NB4 (cell line): ENCODE measurements around the gene RPP30.
A peak's percentile ranks its signal among the peaks of the same experiment; 100 is the strongest.

Source experiments
- DNase-seq: peaks from one replicate; pipeline ENCODE4 v3.0.0; 2010; ENCODE audit warnings: low read depth
- H3K4me3 ChIP-seq: one replicate; pipeline ENCODE4 v1.5.1; 2011; ENCODE audit warnings: mild to moderate bottlenecking, low read depth, low read length, moderate library complexity
- CTCF ChIP-seq: IDR thresholded peaks from one replicate; pipeline ENCODE4 v1.5.1; 2012; ENCODE audit warnings: low read depth, low read length
- MAX ChIP-seq: IDR thresholded peaks from 2 replicates; pipeline ENCODE4 v1.6.1; 2011; ENCODE audit warnings: low read depth, low read length
- MYC ChIP-seq: IDR thresholded peaks from 2 replicates; pipeline ENCODE4 v1.6.1; 2011; ENCODE audit warnings: low read depth, low read length
- POLR2A ChIP-seq: IDR thresholded peaks from 2 replicates; pipeline ENCODE4 v1.6.1; 2011; ENCODE audit warnings: mild to moderate bottlenecking; ENCODE audit not compliant: insufficient read length; ENCODE audit errors: extremely low read depth

The RPP30 gene

DNA sequence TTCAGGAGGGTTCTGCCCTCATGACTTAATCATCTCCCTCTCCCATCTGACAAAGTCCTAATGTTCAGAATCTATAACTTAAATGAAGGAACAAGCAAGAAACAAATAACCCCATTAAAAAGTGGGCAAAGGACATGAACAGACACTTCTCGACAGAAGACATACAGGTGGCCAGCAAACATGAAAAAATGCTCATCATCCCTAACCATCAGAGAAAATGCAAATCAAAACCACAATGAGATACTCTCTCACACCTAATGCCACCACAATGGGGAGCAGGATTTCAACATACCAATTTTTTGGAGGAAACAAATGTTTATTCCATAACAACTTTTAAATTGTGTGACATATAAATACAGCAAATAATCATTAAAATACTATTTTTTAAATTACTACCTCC, 11.0 kb upstream of the RPP30 start:
- no peak for DNase-seq
- no peak overlapping the region for H3K4me3 ChIP-seq
- TF ChIP-seq POLR2A, result no peak
- no peak for TF ChIP-seq MYC
- no peak for TF ChIP-seq MAX
- no peak for TF ChIP-seq CTCF

DNA sequence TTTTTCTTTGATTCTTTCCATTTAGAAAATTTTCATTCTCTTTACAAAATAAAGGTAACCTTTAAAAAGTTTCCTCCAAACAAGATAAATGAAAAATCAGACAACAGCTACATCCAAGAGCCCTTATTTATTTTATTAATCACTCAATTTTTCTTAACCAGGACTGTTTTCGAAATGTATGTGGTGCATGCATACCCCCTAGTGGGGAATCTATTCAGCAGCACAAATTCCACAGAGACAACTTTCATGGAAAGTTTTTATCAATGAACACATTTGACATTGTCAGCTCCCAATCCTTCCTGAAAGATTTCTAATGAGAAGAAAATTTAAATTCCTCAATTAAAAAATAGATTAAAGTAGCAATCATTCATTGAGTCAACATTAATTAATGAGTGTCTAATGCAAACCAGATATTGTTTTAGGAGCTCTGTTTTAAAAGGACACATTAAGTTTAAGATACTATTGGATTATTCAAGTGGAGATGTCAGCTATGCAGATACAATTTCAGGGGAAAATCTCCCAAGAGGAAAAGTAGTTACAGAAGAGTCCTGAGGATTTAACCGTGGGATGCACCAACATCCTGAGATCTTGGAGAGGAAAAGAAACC, 8.8 kb upstream of the RPP30 start:
- DNase-seq, result peak; percentile 45
- no peak overlapping the region for H3K4me3 ChIP-seq
- no peak for TF ChIP-seq MYC
- peak; percentile 68 for TF ChIP-seq CTCF

GRCh38 chr10:90865401-90865800, 6.4 kb upstream of the RPP30 start:
- TF ChIP-seq CTCF (peak; percentile 42), MYC (no peak)
- DNase-seq, result peak; percentile 30
- no peak overlapping the region for H3K4me3 ChIP-seq

DNA sequence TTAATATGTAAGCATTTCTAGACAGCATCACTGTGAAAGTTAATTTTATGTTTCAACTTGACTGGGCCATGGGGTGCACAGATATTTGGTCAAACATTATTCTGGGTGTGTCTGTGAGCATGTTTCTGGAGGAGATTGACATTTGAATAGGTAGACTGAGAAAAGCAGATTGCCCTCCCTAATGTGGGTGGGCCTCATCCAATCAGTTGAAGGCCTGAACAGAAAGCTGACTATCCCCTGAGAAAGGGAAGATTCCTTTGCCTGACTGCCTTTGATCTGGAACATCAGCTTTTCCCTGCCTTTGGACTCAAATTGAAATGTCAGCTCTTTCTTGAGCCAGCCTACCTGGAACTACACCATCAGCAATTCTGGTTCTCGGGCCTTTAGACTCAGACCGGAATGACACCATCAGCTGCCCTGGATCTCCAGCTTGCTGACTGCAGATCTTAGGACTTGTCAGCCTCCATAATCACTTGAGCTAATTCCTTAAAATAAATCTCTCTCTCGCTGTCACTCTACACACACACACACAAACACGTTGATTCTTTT, 5.7 kb upstream of the RPP30 start:
- no peak for TF ChIP-seq MAX
- no peak for TF ChIP-seq CTCF
- no peak for TF ChIP-seq MYC
- no peak for TF ChIP-seq POLR2A
- no peak for DNase-seq
- no peak overlapping the region for H3K4me3 ChIP-seq

GRCh38 chr10:90871279-90871765, 452 bp upstream of the RPP30 start:
- TF ChIP-seq POLR2A (no peak), CTCF (peak; percentile 34), MAX (0 out of 2 replicates have a peak, but pooled peaks have one; percentile 1)
- peak; percentile 85 for DNase-seq

GRCh38 chr10:90872648-90873020, 860 bp downstream of the RPP30 start:
- no peak for DNase-seq
- TF ChIP-seq MAX (no peak), MYC (no peak), POLR2A (no peak), CTCF (no peak)

More at GRCh38 chr10:90871279-90871765, 452 bp upstream of the RPP30 start:
- peak overlapping the region; percentile 95 for H3K4me3 ChIP-seq

More at GRCh38 chr10:90872648-90873020, 860 bp downstream of the RPP30 start:
- peak overlapping the region; percentile 95 for H3K4me3 ChIP-seq
